Measurements from ENCODE around the gene CALR3.

Gene CALR3

GRCh38 chr19:16470541-16470910 is 25.4 kb downstream of the CALR3 start:
- TF ChIP-seq REST (IDR thresholded peaks at IDR 0.05; ENCODE audit: insufficient read depth in 1 of 2, low read depth in 2 of 2, low read length in 2 of 2), result no peak
- TF ChIP-seq FOXP2 (optimal IDR thresholded peaks at IDR 0.05; ENCODE audit: borderline replicate concordance, extremely low read depth, extremely low read length, insufficient read depth), result no peak
- no peak for TF ChIP-seq TAF1 (IDR thresholded peaks at IDR 0.05; ENCODE audit: borderline replicate concordance, insufficient read depth, low read length)
- no peak for TF ChIP-seq SIN3A (IDR thresholded peaks at IDR 0.05; ENCODE audit: borderline replicate concordance, insufficient read depth, low read length)
- TF ChIP-seq POLR2AphosphoS5 (IDR thresholded peaks at IDR 0.05; ENCODE audit: low read depth, low read length), result no peak

GRCh38 chr19:16467581-16467980 is 28.4 kb downstream of the CALR3 start:
- TF ChIP-seq FOXP2 (optimal IDR thresholded peaks at IDR 0.05; ENCODE audit: borderline replicate concordance, extremely low read depth, extremely low read length, insufficient read depth), result no peak
- no peak for TF ChIP-seq POLR2AphosphoS5 (IDR thresholded peaks at IDR 0.05; ENCODE audit: low read depth, low read length)
- TF ChIP-seq REST (IDR thresholded peaks at IDR 0.05; ENCODE audit: insufficient read depth in 1 of 2, low read depth in 2 of 2, low read length in 2 of 2), result no peak
- no peak for TF ChIP-seq SIN3A (IDR thresholded peaks at IDR 0.05; ENCODE audit: borderline replicate concordance, insufficient read depth, low read length)
- no peak for TF ChIP-seq TAF1 (IDR thresholded peaks at IDR 0.05; ENCODE audit: borderline replicate concordance, insufficient read depth, low read length)

GRCh38 chr19:16465239-16465638 is 30.7 kb downstream of the CALR3 start:
- no peak for TF ChIP-seq FOXP2 (optimal IDR thresholded peaks at IDR 0.05; ENCODE audit: borderline replicate concordance, extremely low read depth, extremely low read length, insufficient read depth)
- TF ChIP-seq SIN3A (IDR thresholded peaks at IDR 0.05; ENCODE audit: borderline replicate concordance, insufficient read depth, low read length), result no peak
- TF ChIP-seq POLR2AphosphoS5 (IDR thresholded peaks at IDR 0.05; ENCODE audit: low read depth, low read length), result no peak
- no peak for TF ChIP-seq TAF1 (IDR thresholded peaks at IDR 0.05; ENCODE audit: borderline replicate concordance, insufficient read depth, low read length)
- TF ChIP-seq REST (IDR thresholded peaks at IDR 0.05; ENCODE audit: insufficient read depth in 1 of 2, low read depth in 2 of 2, low read length in 2 of 2), result no peak

- TF ChIP-seq FOXP2 (optimal IDR thresholded peaks at IDR 0.05; ENCODE audit: borderline replicate concordance, extremely low read depth, extremely low read length, insufficient read depth) (no peak), REST (IDR thresholded peaks at IDR 0.05; ENCODE audit: insufficient read depth in 1 of 2, low read depth in 2 of 2, low read length in 2 of 2) (no peak), TAF1 (IDR thresholded peaks at IDR 0.05; ENCODE audit: borderline replicate concordance, insufficient read depth, low read length) (no peak), POLR2AphosphoS5 (IDR thresholded peaks at IDR 0.05; ENCODE audit: low read depth, low read length) (no peak), SIN3A (IDR thresholded peaks at IDR 0.05; ENCODE audit: borderline replicate concordance, insufficient read depth, low read length) (no peak)
These were observed 31.9 kb downstream of the CALR3 start for GRCh38 chr19:16463991-16464575.
